H9 (cell line): ENCODE data around the gene LSM8. TPM values are rescaled to one million over a fixed set of nuclear protein-coding genes. Genes with fewer than 3 reads are reported as not detected.

ENCODE experiments used
- DNase-seq: peaks from one replicate; pipeline ENCODE4 v3.0.0-alpha.2; 2017
- H2AFZ ChIP-seq: one replicate; pipeline ENCODE4 v1.6.1; 2013; ENCODE audit warnings: mild to moderate bottlenecking, low read length, control low read depth, moderate library complexity
- H2AK5ac ChIP-seq: 2 replicates; pipeline ENCODE4 v1.6.1; 2013; ENCODE audit warnings: low read length, control low read depth, mixed read lengths; ENCODE audit not compliant: insufficient read length
- H2BK120ac ChIP-seq: one replicate; pipeline ENCODE4 v1.6.1; 2013; ENCODE audit warnings: low read depth, mild to moderate bottlenecking, low read length, control low read depth, inconsistent platforms; ENCODE audit not compliant: poor library complexity, severe bottlenecking
- H2BK12ac ChIP-seq: 2 replicates; pipeline ENCODE4 v1.6.1; 2013; ENCODE audit warnings: low read length, control low read depth, mixed read lengths, low read depth; ENCODE audit not compliant: insufficient read length
- H2BK15ac ChIP-seq: 2 replicates; pipeline ENCODE4 v1.6.1; 2013; ENCODE audit warnings: low read depth, low read length, control low read depth
- H2BK20ac ChIP-seq: one replicate; pipeline ENCODE4 v1.6.1; 2013; ENCODE audit warnings: low read depth, mild to moderate bottlenecking, low read length, control low read depth, inconsistent platforms; ENCODE audit not compliant: poor library complexity, severe bottlenecking
- H2BK5ac ChIP-seq: 2 replicates; pipeline ENCODE4 v1.6.1; 2013; ENCODE audit warnings: low read length, control low read depth, mixed read lengths; ENCODE audit not compliant: insufficient read length
- H3K14ac ChIP-seq: 2 replicates; pipeline ENCODE4 v1.6.1; 2013; ENCODE audit warnings: low read length, control low read depth; ENCODE audit not compliant: insufficient read depth
- H3K18ac ChIP-seq: 2 replicates; pipeline ENCODE4 v1.6.1; 2013; ENCODE audit warnings: low read depth, mild to moderate bottlenecking, mixed read lengths, low read length, control low read depth; ENCODE audit not compliant: insufficient read length
- H3K23ac ChIP-seq: 2 replicates; pipeline ENCODE4 v1.6.1; 2013; ENCODE audit warnings: low read length, control low read depth, mixed read lengths, low read depth; ENCODE audit not compliant: insufficient read length
- H3K23me2 ChIP-seq: 2 replicates; pipeline ENCODE4 v1.6.1; 2013; ENCODE audit warnings: low read depth, mild to moderate bottlenecking, mixed read lengths, low read length, control low read depth; ENCODE audit not compliant: insufficient read length, poor library complexity, severe bottlenecking
- H3K27ac ChIP-seq: 2 replicates; pipeline ENCODE4 v1.5.1; 2013; ENCODE audit warnings: low read length, control low read depth, mixed read lengths, low read depth; ENCODE audit not compliant: insufficient read length
- H3K27me3 ChIP-seq: 2 replicates; pipeline ENCODE4 v1.6.1; 2013; ENCODE audit warnings: low read length, control low read depth, inconsistent platforms; ENCODE audit not compliant: insufficient read depth
- H3K4ac ChIP-seq: 2 replicates; pipeline ENCODE4 v1.6.1; 2013; ENCODE audit warnings: low read depth, mild to moderate bottlenecking, control low read depth, inconsistent platforms, low read length, moderate library complexity
- H3K4me1 ChIP-seq: 2 replicates; pipeline ENCODE4 v1.6.1; 2013; ENCODE audit warnings: low read length, control low read depth, inconsistent platforms; ENCODE audit not compliant: insufficient read depth
- H3K4me2 ChIP-seq: 2 replicates; pipeline ENCODE4 v1.6.1; 2013; ENCODE audit warnings: low read length, control low read depth, mixed read lengths; ENCODE audit not compliant: insufficient read length, insufficient read depth
- H3K56ac ChIP-seq: 2 replicates; pipeline ENCODE4 v1.6.1; 2013; ENCODE audit warnings: low read depth, mild to moderate bottlenecking, mixed read lengths, low read length, control low read depth; ENCODE audit not compliant: insufficient read length
- H3K79me1 ChIP-seq: 2 replicates; pipeline ENCODE4 v1.6.1; 2013; ENCODE audit warnings: low read depth, mild to moderate bottlenecking, moderate library complexity, low read length, control low read depth, inconsistent platforms; ENCODE audit not compliant: insufficient read depth, poor library complexity, severe bottlenecking
- H3K79me2 ChIP-seq: 2 replicates; pipeline ENCODE4 v1.6.1; 2013; ENCODE audit warnings: low read length, control low read depth, inconsistent platforms; ENCODE audit not compliant: insufficient read depth
- H3K9ac ChIP-seq: 2 replicates; pipeline ENCODE4 v1.6.1; 2013; ENCODE audit warnings: low read length, control low read depth, mixed read lengths; ENCODE audit not compliant: insufficient read length; ENCODE audit errors: extremely low read depth
- H3K9me3 ChIP-seq: one replicate; pipeline ENCODE4 v1.6.1; 2013; ENCODE audit warnings: low read depth, low read length, inconsistent platforms; ENCODE audit not compliant: control insufficient read depth
- H3T11ph ChIP-seq: one replicate; pipeline ENCODE4 v1.6.1; 2013; ENCODE audit warnings: mild to moderate bottlenecking, low read length, control low read depth, inconsistent platforms
- H4K20me1 ChIP-seq: one replicate; pipeline ENCODE4 v1.6.1; 2013; ENCODE audit not compliant: control insufficient read depth, insufficient read length, insufficient read depth
- H4K5ac ChIP-seq: 2 replicates; pipeline ENCODE4 v1.6.1; 2013; ENCODE audit warnings: low read depth, mild to moderate bottlenecking, mixed read lengths, low read length, control low read depth; ENCODE audit not compliant: insufficient read length
- H4K8ac ChIP-seq: replicated peaks from 2 replicates; pipeline ENCODE4 v1.6.1; 2013; ENCODE audit warnings: low read length, control low read depth, mixed read lengths, low read depth; ENCODE audit not compliant: insufficient read length
- H4K91ac ChIP-seq: 2 replicates; pipeline ENCODE4 v1.6.1; 2013; ENCODE audit warnings: low read depth, mild to moderate bottlenecking, moderate library complexity, mixed read lengths, low read length, control low read depth; ENCODE audit not compliant: insufficient read length
- H3K27ac Mint-ChIP-seq, 3 experiments: 2 replicates in 2 of 3; 3 replicates in 1 of 3; pipeline ENCODE4 v1.8.0; 2020 to 2021; ENCODE audit warnings: mixed read lengths in 3 of 3, mild to moderate bottlenecking in 1 of 3, moderate library complexity in 1 of 3
- H3K27me3 Mint-ChIP-seq: 2 replicates; pipeline ENCODE4 v1.8.0; 2021; ENCODE audit warnings: low read depth, mild to moderate bottlenecking, moderate library complexity, mixed read lengths
- H3K36me3 Mint-ChIP-seq, 3 experiments: 2 replicates in 2 of 3; 3 replicates in 1 of 3; pipeline ENCODE4 v1.8.0; 2020 to 2021; ENCODE audit warnings: low read depth in 3 of 3, mixed read lengths in 3 of 3; ENCODE audit not compliant: insufficient read depth in 1 of 3
- H3K4me1 Mint-ChIP-seq, 2 experiments: 2 replicates each; pipeline ENCODE4 v1.8.0; 2020; ENCODE audit warnings: mixed read lengths in 2 of 2
- H3K4me3 Mint-ChIP-seq, 2 experiments: 2 replicates in 1 of 2; 3 replicates in 1 of 2; pipeline ENCODE4 v1.8.0; 2020 to 2021; ENCODE audit warnings: mild to moderate bottlenecking in 2 of 2, mixed read lengths in 2 of 2, moderate library complexity in 1 of 2
- H3K9me3 Mint-ChIP-seq, 2 experiments: 2 replicates in 1 of 2; 3 replicates in 1 of 2; pipeline ENCODE4 v1.8.0; 2020; ENCODE audit warnings: mild to moderate bottlenecking in 2 of 2, mixed read lengths in 2 of 2, moderate library complexity in 1 of 2
- CTCF ChIP-seq: fragments of 200-600 bp; sonication (generic); conservative IDR thresholded peaks from 3 replicates; pipeline ENCODE4 v1.8.0; 2021; ENCODE audit warnings: antibody characterized with exemption, mild to moderate bottlenecking
- total RNA-seq: library from RNA; stranded (reverse); gene quantifications from 2 replicates; pipeline ENCODE4 v1.2.1, GENCODE V29; 2021

Gene LSM8
- total RNA-seq, 1 experiment from 2014 or later: 51.8 TPM

- Histone ChIP-seq H3K23ac (no peak overlapping the region), H3K4me2 (no peak overlapping the region)
Measured at GRCh38 chr7:118186501-118186900, 2.5 kb downstream of the LSM8 start.

More at GRCh38 chr7:118186501-118186900, 2.5 kb downstream of the LSM8 start:
- Histone ChIP-seq H3K18ac (no peak overlapping the region), H2AK5ac (no peak overlapping the region), H4K91ac (no peak overlapping the region), H3K27ac (no peak overlapping the region), H3K23me2 (peaks cover 6% of the 10 kb centered on the region), H3K9ac (no peak overlapping the region), H4K20me1 (no peaks in the 10 kb centered on the region), H2AFZ (no peak overlapping the region), H3T11ph (no peak overlapping the region), H3K14ac (no peak overlapping the region), H3K27me3 (no peaks in the 10 kb centered on the region), H4K5ac (no peak overlapping the region), H2BK12ac (no peak overlapping the region), H3K4me1 (no peaks in the 10 kb centered on the region), H4K8ac (no peak overlapping the region), H3K79me2 (peaks cover 13% of the 10 kb centered on the region; the same call in 1 of the 2 replicates), H3K56ac (no peak overlapping the region), H3K79me1 (no peaks in the 10 kb centered on the region), H2BK120ac (no peak overlapping the region), H3K9me3 (no peaks in the 10 kb centered on the region), H2BK5ac (no peak overlapping the region), H2BK20ac (no peak overlapping the region), H3K4ac (no peak overlapping the region), H2BK15ac (no peak overlapping the region)
- Mint-ChIP-seq H3K4me3 (no peak overlapping the region), H3K27ac (no peak overlapping the region), H3K27me3 (peaks cover 2% of the 10 kb centered on the region; the same call in 1 of the 2 replicates), H3K4me1 (peaks cover 13 to 22% of the 10 kb centered on the region in 2 experiments), H3K36me3 (peaks cover 16 to 52% (median 44%) of the 10 kb centered on the region in 3 experiments), H3K9me3 (no peaks in the 10 kb centered on the region; a peak in 2 of 5 replicates)
- TF ChIP-seq CTCF: no peak
- DNase-seq: no peak
